MM.1S (cell line): ENCODE results near the gene TBC1D19.

Source experiments
- DNase-seq: peaks from one replicate; pipeline ENCODE4 v3.0.0-alpha.2; 2015
- H2AFZ ChIP-seq: fragments of 300-600 bp; sonication (generic); 2 replicates; pipeline ENCODE4 v1.6.0; 2016; ENCODE audit warnings: antibody characterized with exemption, low read length
- H3F3A ChIP-seq: fragments of 300-600 bp; sonication (generic); 2 replicates; pipeline ENCODE4 v1.6.1; 2016; ENCODE audit warnings: mild to moderate bottlenecking, antibody characterized with exemption, low read length, moderate library complexity, mixed read lengths; ENCODE audit not compliant: insufficient read depth
- H3K27ac ChIP-seq: fragments of 300-600 bp; sonication (generic); 2 replicates; pipeline ENCODE4 v1.5.1; 2016; ENCODE audit warnings: mild to moderate bottlenecking, low read length
- H3K27me3 ChIP-seq: fragments of 300-600 bp; sonication (generic); replicated peaks from 2 replicates; pipeline ENCODE4 v1.6.0; 2016; ENCODE audit warnings: low read length; ENCODE audit not compliant: insufficient read depth
- H3K36me3 ChIP-seq: fragments of 300-600 bp; sonication (generic); replicated peaks from 2 replicates; pipeline ENCODE4 v1.6.1; 2016; ENCODE audit warnings: mild to moderate bottlenecking, low read length, mixed read lengths; ENCODE audit not compliant: insufficient read depth
- H3K4me1 ChIP-seq: fragments of 300-600 bp; sonication (generic); 2 replicates; pipeline ENCODE4 v1.6.1; 2016; ENCODE audit warnings: low read length, mixed read lengths
- H3K4me2 ChIP-seq: fragments of 300-600 bp; sonication (generic); 2 replicates; pipeline ENCODE4 v1.6.0; 2016; ENCODE audit warnings: low read depth, low read length
- H3K4me3 ChIP-seq: fragments of 300-600 bp; sonication (generic); 2 replicates; pipeline ENCODE4 v1.5.1; 2016; ENCODE audit warnings: low read length, mixed read lengths
- H3K79me2 ChIP-seq: fragments of 300-600 bp; sonication (generic); 2 replicates; pipeline ENCODE4 v1.6.1; 2016; ENCODE audit warnings: mixed run types, low read length, mixed read lengths
- H3K9ac ChIP-seq: fragments of 300-600 bp; sonication (generic); 2 replicates; pipeline ENCODE4 v1.6.1; 2016; ENCODE audit warnings: low read length, mixed read lengths
- H3K9me2 ChIP-seq: fragments of 300-600 bp; sonication (generic); replicated peaks from 2 replicates; pipeline ENCODE4 v1.6.1; 2016; ENCODE audit warnings: mild to moderate bottlenecking, low read length, mixed read lengths; ENCODE audit not compliant: insufficient read depth
- H3K9me3 ChIP-seq: fragments of 300-600 bp; sonication (generic); replicated peaks from 2 replicates; pipeline ENCODE4 v1.6.1; 2016; ENCODE audit warnings: mild to moderate bottlenecking, low read length, mixed read lengths; ENCODE audit not compliant: insufficient read depth
- H4K20me1 ChIP-seq: fragments of 300-600 bp; sonication (generic); 2 replicates; pipeline ENCODE4 v1.6.1; 2016; ENCODE audit warnings: mild to moderate bottlenecking, low read length, moderate library complexity, mixed read lengths; ENCODE audit not compliant: insufficient read depth
- CTCF ChIP-seq: fragments of 300-600 bp; sonication (generic); IDR thresholded peaks from 2 replicates; pipeline ENCODE4 v1.5.1; 2016; ENCODE audit warnings: antibody characterized with exemption, low read length, mixed read lengths
- EZH2 ChIP-seq: fragments of 300-600 bp; sonication (generic); optimal IDR thresholded peaks from 2 replicates; pipeline ENCODE3; 2017; ENCODE audit warnings: low read depth, mild to moderate bottlenecking, antibody characterized with exemption, low read length, mixed read lengths
- EZH2phosphoT487 ChIP-seq: fragments of 300-600 bp; sonication (generic); IDR thresholded peaks from 2 replicates; pipeline ENCODE4 v1.6.1; 2018; ENCODE audit warnings: antibody characterized with exemption, low read length

TBC1D19 gene

DNA sequence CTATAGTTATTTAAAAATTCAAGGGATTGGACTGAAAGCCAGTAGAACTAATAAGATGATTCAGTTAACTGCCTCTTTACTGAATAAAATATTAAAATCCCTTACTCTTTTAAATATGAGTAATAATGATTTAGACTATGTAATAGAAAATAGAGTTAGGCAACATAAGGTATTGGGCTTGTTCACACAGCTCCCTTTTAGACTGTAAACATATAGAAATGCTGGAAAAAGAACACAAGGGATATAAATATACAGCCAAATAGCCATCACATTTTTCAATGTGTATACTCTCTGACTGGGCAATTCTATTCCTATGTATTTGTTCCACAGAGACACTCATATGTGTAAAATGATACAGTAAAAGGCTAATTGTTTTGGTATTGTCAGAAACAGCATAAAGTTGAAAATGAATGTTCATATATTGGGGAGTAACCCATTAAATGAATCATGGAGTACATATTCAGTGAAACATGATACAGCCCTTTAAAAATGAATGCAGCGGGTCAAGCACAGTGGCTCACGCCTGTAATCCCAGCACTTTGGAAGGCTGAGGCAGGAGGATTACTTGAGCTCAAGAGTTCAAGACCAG is 129.8 kb downstream of the TBC1D19 start:
- H3F3A ChIP-seq = no peaks in the 10 kb centered on the region
- no peak for DNase-seq
- no peaks in the 10 kb centered on the region for H4K20me1 ChIP-seq
- H3K27ac ChIP-seq = no peak overlapping the region
- H3K9ac ChIP-seq = no peak overlapping the region
- H3K9me2 ChIP-seq = no peaks in the 10 kb centered on the region
- no peaks in the 10 kb centered on the region for H3K4me1 ChIP-seq
- TF ChIP-seq EZH2phosphoT487 (no peak), CTCF (no peak), EZH2 (no peak)
- H3K4me3 ChIP-seq = no peak overlapping the region
- no peaks in the 10 kb centered on the region for H3K9me3 ChIP-seq
- H3K4me2 ChIP-seq = no peak overlapping the region
- H3K27me3 ChIP-seq = no peaks in the 10 kb centered on the region
- no peak overlapping the region for H2AFZ ChIP-seq
- H3K36me3 ChIP-seq = no peaks in the 10 kb centered on the region
- no peaks in the 10 kb centered on the region for H3K79me2 ChIP-seq

DNA sequence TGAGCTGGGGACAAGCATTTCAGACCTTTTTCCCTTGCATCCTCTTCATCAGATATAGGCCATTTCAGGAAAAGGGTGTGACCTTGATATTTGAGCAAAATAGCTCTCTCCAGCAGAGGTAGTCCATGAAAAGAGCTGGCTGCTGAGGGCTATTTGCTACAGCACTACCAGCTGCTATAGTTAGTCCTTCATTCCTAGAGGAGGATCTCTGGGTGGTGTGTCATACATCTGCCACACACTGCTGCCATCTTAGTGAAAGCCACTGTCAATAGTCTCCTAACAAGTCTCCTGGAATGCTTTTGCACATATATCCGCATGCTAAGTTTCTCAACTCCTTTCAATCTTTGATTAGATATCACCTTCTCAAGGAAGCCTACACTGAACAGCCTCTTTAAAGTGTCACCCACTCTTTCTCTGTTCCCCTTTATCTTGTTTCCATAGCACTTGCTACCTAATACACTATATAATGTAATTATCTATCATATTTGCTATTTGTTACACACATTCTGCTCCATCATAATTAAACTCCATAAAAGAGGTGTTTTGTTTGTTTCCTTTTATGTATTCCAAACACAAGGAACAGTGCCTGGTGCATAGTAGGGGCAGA is 131.9 kb downstream of the TBC1D19 start:
- Histone ChIP-seq H3K27ac (no peak overlapping the region), H3K4me2 (no peak overlapping the region), H3K9ac (no peak overlapping the region), H3F3A (no peaks in the 10 kb centered on the region), H3K4me1 (no peaks in the 10 kb centered on the region), H3K36me3 (no peaks in the 10 kb centered on the region), H3K27me3 (no peaks in the 10 kb centered on the region), H2AFZ (no peak overlapping the region), H3K9me3 (no peaks in the 10 kb centered on the region), H3K79me2 (no peaks in the 10 kb centered on the region), H4K20me1 (no peaks in the 10 kb centered on the region), H3K4me3 (no peak overlapping the region), H3K9me2 (no peaks in the 10 kb centered on the region)
- DNase-seq = no peak
- TF ChIP-seq CTCF (no peak), EZH2phosphoT487 (no peak), EZH2 (no peak)

DNA sequence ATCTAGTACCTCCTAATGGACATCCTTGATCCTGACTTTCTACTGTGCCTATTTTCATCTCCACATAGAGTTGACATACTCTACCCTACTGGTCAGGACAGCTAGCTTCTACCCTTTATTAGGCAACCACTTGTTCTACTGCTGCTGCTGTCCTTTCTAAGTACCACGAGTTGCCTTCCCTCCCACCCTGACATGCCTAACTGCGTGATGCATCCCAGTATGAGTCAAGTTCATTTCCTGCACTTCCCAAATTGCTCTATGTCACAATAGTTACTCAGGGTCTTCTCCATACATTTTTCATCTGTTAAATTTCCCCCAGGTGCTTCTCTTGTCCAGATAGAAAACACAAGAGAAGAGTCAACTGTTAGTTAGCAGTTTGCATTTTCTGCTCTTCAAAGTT is 133.4 kb downstream of the TBC1D19 start:
- Histone ChIP-seq H3K9me2 (no peaks in the 10 kb centered on the region), H3K9ac (no peak overlapping the region), H3K27me3 (no peaks in the 10 kb centered on the region), H4K20me1 (no peaks in the 10 kb centered on the region), H3K79me2 (no peaks in the 10 kb centered on the region), H2AFZ (no peak overlapping the region), H3F3A (no peaks in the 10 kb centered on the region), H3K4me1 (no peaks in the 10 kb centered on the region), H3K9me3 (no peaks in the 10 kb centered on the region), H3K4me2 (no peak overlapping the region), H3K27ac (no peak overlapping the region), H3K4me3 (no peak overlapping the region), H3K36me3 (no peaks in the 10 kb centered on the region)
- DNase-seq = no peak
- no peak for TF ChIP-seq CTCF
- TF ChIP-seq EZH2phosphoT487 = no peak
- no peak for TF ChIP-seq EZH2
